Measurements from ENCODE around the gene EPN2.

Gene EPN2

DNA sequence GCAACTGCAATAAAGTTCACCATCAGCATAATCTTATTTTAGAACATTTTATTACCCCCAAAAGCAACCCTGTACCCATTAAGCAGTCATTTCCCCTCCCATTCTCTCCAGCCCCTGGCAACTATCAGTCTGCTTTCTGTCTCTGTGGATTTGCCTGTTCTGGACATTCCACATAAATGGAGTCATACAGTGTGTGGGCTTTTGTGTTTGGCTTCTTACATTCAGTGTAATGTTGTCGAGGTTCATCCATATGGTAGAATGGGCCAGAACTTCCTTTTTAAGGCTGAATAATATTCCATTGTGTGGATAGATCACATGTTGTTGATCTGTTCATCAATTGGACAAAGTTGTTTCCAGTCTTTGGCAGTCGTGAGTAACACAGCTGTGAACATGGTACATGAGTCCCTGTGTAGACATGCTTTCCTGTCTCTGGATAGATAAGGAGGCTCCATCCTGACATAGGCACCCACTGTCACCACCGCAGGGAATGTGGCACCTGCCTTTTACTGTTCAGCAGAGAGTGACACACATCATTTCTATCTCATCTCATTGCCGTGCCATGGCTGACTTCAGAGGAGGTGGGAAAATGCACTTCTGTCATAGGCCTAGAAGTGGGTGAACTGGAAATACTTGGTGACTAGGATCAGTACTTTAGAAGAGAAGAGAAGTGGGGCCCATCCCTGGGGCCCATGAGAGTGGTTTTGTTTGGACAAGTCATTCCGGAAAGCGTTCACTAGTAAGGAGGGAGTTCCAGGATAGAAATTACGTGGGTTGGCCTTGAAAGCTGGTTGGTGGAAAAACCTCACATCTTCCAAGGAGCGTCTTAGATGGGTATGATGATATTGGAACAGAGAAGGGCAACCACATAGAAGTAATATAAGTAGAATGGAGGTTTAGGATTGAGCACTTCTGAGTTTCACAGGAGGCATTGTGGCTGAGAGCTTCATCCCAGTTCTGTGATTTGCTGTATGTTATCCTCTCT, 25.8 kb downstream of the EPN2 start:
- H3K4me3 ChIP-seq (ENCODE audit: low read depth, low read length) = no peak overlapping the region
- no peak for DNase-seq (ENCODE audit: low read depth)
- TF ChIP-seq, protein P1, sequence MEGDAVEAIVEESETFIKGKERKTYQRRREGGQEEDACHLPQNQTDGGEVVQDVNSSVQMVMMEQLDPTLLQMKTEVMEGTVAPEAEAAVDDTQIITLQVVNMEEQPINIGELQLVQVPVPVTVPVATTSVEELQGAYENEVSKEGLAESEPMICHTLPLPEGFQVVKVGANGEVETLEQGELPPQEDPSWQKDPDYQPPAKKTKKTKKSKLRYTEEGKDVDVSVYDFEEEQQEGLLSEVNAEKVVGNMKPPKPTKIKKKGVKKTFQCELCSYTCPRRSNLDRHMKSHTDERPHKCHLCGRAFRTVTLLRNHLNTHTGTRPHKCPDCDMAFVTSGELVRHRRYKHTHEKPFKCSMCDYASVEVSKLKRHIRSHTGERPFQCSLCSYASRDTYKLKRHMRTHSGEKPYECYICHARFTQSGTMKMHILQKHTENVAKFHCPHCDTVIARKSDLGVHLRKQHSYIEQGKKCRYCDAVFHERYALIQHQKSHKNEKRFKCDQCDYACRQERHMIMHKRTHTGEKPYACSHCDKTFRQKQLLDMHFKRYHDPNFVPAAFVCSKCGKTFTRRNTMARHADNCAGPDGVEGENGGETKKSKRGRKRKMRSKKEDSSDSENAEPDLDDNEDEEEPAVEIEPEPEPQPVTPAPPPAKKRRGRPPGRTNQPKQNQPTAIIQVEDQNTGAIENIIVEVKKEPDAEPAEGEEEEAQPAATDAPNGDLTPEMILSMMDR (IDR thresholded peaks at IDR 0.05; ENCODE audit: control insufficient read depth, extremely low read depth, insufficient read depth) = no peak

DNA sequence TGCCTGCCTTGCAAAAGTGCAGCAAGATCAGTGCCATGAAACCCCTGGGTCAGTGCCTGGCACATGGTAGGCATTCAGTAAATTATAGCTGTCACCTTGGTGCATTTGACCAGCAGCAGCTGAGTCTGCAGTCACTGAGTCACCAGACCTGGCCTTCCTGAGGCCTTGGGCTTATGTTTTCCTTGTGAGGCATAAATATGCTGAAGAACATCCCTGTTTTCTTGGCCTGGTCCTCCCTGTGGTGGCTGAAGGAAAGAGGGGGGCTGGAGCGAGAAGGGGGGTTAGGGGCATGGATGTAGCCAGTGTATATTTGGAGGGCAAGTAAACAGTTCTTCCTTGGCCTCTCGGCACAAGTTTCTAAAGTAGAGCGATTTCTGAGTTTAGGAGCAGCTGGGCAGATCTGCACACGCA, 26.5 kb downstream of the EPN2 start:
- H3K4me3 ChIP-seq (ENCODE audit: low read depth, low read length) = 0 out of 2 replicates have a peak overlapping the region, but pooled peaks have one; percentile 0
- TF ChIP-seq, protein P1 (IDR thresholded peaks at IDR 0.05; ENCODE audit: control insufficient read depth, extremely low read depth, insufficient read depth) = no peak
- DNase-seq (ENCODE audit: low read depth) = no peak

DNA sequence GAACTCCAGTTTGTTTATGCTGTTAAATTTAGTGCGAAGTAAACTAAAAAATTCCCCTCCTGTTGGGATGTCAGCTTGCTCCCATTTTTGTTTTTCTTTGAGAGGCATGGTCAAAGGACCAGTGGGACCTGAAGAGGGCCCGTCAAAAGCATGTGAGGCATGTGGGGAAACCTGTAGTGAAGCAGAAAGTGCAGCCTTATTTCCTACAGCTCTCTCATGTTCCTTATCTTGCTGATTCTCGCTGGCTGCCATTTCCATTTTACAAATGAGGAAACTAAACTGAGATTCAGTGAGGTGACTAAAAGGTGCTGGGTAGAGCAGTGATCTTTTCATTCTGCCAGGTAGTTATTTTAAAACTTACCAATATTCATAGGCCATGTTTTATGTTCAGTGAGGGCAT, 27.1 kb downstream of the EPN2 start:
- DNase-seq (ENCODE audit: low read depth) = no peak
- no peak overlapping the region for H3K4me3 ChIP-seq (ENCODE audit: low read depth, low read length)

DNA sequence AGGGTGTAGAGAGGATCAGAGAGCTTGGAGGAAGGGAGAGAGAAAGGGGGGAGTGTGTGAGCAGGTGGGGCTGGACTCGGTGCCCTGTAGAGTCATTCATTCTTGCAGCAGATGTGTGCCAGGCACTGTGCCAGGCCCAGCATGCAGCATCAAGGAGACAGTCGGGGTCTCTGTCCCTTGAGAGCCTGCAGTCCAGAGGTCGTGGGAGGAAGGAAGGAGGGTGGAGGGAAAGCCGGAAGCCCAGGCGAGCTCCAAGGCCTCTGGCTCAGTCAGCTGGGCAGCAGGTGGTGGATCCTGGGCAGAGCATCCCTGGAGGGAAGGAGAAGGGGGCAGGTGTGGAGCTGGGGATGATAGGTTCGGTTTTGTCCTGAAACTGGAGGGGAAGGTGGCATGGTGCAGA, 27.5 kb downstream of the EPN2 start:
- DNase-seq (ENCODE audit: low read depth) = no peak
- no peak overlapping the region for H3K4me3 ChIP-seq (ENCODE audit: low read depth, low read length)
- TF ChIP-seq, protein P1 (IDR thresholded peaks at IDR 0.05; ENCODE audit: control insufficient read depth, extremely low read depth, insufficient read depth) = no peak

More for the DNA sequence above, 27.1 kb downstream of the EPN2 start:
- TF ChIP-seq, protein P1 (IDR thresholded peaks at IDR 0.05; ENCODE audit: control insufficient read depth, extremely low read depth, insufficient read depth) = no peak

DNA sequence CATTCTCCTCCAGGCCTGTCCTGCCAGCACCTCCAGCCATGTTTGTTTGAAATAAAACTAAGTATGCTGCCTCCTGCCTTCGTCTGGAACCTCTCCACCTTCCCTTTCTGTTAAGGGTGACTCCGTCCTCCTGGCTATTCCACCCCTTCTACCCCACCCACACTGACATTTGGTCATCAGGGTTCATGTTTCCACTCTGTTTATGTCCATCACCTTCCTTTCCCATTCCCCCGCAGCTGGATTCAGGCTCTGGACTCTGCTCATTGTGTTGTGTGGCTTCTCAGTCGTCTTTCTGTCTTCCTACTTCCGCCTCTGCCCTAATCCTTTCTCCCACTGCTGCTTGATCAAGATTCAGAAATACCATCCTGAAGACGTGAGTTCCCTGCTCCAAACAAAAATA, 28.6 kb downstream of the EPN2 start:
- TF ChIP-seq, protein P1 (IDR thresholded peaks at IDR 0.05; ENCODE audit: control insufficient read depth, extremely low read depth, insufficient read depth) = no peak

DNA sequence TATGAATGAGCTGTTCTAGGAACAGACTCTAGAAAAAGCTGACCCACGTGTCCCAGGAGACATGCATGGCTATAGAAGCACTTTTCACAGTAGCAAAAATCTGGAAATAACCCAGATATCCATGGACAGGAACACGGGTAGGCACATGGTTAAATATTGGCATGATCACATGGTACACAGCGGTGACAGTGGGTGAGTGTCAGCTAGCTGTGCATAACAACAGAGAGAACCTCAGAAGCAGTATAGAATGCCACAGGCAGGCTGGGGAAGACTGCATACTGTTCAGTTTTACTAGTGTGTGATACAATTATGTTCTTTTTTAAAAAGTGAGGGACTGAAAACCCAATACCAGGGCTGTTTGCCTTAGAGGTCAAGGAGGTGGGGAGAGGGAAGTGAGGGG, 31.4 kb downstream of the EPN2 start:
- peak; percentile 65 for DNase-seq (ENCODE audit: low read depth)
- TF ChIP-seq, protein P1 (IDR thresholded peaks at IDR 0.05; ENCODE audit: control insufficient read depth, extremely low read depth, insufficient read depth) = no peak
- H3K4me3 ChIP-seq (ENCODE audit: low read depth, low read length) = no peak overlapping the region

More for the DNA sequence above, 28.6 kb downstream of the EPN2 start:
- no peak overlapping the region for H3K4me3 ChIP-seq (ENCODE audit: low read depth, low read length)
- no peak for DNase-seq (ENCODE audit: low read depth)

All from LNCaP clone FGC (cell line).